CD4-positive, alpha-beta T cell (primary cell): Measurements from ENCODE around the gene RORC. TPM values are rescaled to one million over a fixed set of nuclear protein-coding genes. Genes with fewer than 3 reads are reported as not detected.

ENCODE experiments used
- ATAC-seq: fragments of 200-7000 bp; cut with Tn5 transposase; one replicate; pipeline ENCODE4 v1.10.0; 2022; ENCODE audit warnings: mild to moderate bottlenecking; ENCODE audit not compliant: poor library complexity
- CTCF ChIA-PET: fragments of 350-600 bp; sonication (Branson Sonifier 250); formaldehyde crosslinking; loops from one replicate; lab custom pipeline; 2021; ENCODE audit warnings: antibody characterized with exemption, inconsistent platforms; lab: Charles Lee
- POLR2A ChIA-PET: fragments of 350-600 bp; sonication (Branson Sonifier 250); formaldehyde crosslinking; loops from one replicate; lab custom pipeline; 2021; ENCODE audit warnings: antibody characterized with exemption, inconsistent platforms; lab: Charles Lee
- DNase-seq, 14 experiments: peaks; one replicate each; pipeline ENCODE4 v3.0.0-alpha.2; 2013 to 2020; ENCODE audit warnings: mixed read lengths in 2 of 14
- H3K27ac ChIP-seq, 2 donors: one replicate each; pipeline versions ENCODE4 v1.5.1 to v1.7.0; 2013; ENCODE audit warnings: low read length in 2 of 2, low read depth in 1 of 2, mild to moderate bottlenecking in 1 of 2
- H3K27me3 ChIP-seq, 2 experiments: 1 replicate in 1 of 2; 2 replicates in 1 of 2; pipeline versions ENCODE4 v1.6.1 to v1.7.0; 2013; ENCODE audit warnings: low read length in 2 of 2, control low read depth in 1 of 2, mild to moderate bottlenecking in 1 of 2, moderate library complexity in 1 of 2; ENCODE audit not compliant: insufficient read depth in 2 of 2, control insufficient read depth in 1 of 2
- H3K36me3 ChIP-seq: one replicate; pipeline ENCODE4 v1.6.1; 2013; ENCODE audit warnings: low read length, control low read depth; ENCODE audit not compliant: insufficient read depth
- H3K4me1 ChIP-seq: one replicate; pipeline ENCODE4 v1.6.1; 2013; ENCODE audit warnings: low read length, control low read depth; ENCODE audit not compliant: insufficient read depth
- H3K4me3 ChIP-seq: one replicate; pipeline ENCODE4 v1.5.1; 2013; ENCODE audit warnings: mild to moderate bottlenecking, low read length, moderate library complexity
- H3K9me3 ChIP-seq, 2 experiments: 1 replicate in 1 of 2; 2 replicates in 1 of 2; pipeline versions ENCODE4 v1.6.1 to v1.7.0; 2013; ENCODE audit warnings: low read length in 2 of 2, mild to moderate bottlenecking in 2 of 2, control low read depth in 1 of 2, moderate library complexity in 1 of 2; ENCODE audit not compliant: control insufficient read depth in 1 of 2, insufficient read depth in 1 of 2
- H3K27ac Mint-ChIP-seq: one replicate; pipeline ENCODE4 v1.8.0; 2020; ENCODE audit warnings: mixed read lengths
- H3K27me3 Mint-ChIP-seq: one replicate; pipeline ENCODE4 v1.8.0; 2021; ENCODE audit warnings: mixed read lengths
- H3K36me3 Mint-ChIP-seq: one replicate; pipeline ENCODE4 v1.8.0; 2021; ENCODE audit warnings: low read depth, mixed read lengths
- H3K4me1 Mint-ChIP-seq: one replicate; pipeline ENCODE4 v1.8.0; 2021; ENCODE audit warnings: low read depth, mixed read lengths
- H3K4me3 Mint-ChIP-seq: one replicate; pipeline ENCODE4 v1.8.0; 2020; ENCODE audit warnings: mild to moderate bottlenecking, mixed read lengths
- H3K9me3 Mint-ChIP-seq: one replicate; pipeline ENCODE4 v1.8.0; 2020; ENCODE audit warnings: mixed read lengths
- intact Hi-C, 2 experiments: fragments of 100-400 bp; cut with DNase I in 1 of 2; cut with micrococcal nuclease in 1 of 2; formaldehyde crosslinking; loops; one replicate each; pipeline versions ENCODE4 v1.15.1 to v1.9.0; 2023 to 2025; cut with DNase I, micrococcal nuclease
- total RNA-seq, 174 experiments: library from RNA in 2 of 174; stranded (reverse) in 2 of 174; gene quantifications; one replicate each; pipeline ENCODE4 v1.2.3 and lab custom pipeline; 2021 to 2026
- TF ChIP-seq, protein P1 (sequence below): fragments of 200-600 bp; IDR thresholded peaks from one replicate; pipeline ENCODE4 v1.8.0; 2022; ENCODE audit warnings: antibody characterized with exemption, mild to moderate bottlenecking

RORC gene
- total RNA-seq, 2 experiments from 2014 or later: 3.6 to 3.7 TPM

DNA sequence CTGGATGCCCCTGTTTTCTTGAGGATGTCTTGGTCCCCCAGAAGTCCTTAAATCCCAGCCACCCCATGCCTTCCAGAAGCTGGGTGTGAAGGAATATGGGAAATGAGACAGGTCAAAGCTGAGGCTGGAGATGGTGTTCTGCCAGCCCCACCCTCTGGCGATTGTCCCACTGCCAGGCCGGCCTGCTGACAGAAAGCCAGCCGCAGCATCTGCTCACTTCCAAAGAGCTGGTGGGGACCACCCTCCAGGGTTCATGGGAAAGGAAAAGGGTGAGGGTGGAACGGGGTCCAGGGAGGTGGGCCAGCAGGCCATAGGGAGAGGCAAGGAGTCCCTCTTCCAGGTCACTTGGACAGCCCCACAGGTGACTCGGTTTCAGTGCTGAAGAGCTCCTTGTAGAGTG, 24.5 kb downstream of the RORC start:
- TF ChIP-seq, protein P1, sequence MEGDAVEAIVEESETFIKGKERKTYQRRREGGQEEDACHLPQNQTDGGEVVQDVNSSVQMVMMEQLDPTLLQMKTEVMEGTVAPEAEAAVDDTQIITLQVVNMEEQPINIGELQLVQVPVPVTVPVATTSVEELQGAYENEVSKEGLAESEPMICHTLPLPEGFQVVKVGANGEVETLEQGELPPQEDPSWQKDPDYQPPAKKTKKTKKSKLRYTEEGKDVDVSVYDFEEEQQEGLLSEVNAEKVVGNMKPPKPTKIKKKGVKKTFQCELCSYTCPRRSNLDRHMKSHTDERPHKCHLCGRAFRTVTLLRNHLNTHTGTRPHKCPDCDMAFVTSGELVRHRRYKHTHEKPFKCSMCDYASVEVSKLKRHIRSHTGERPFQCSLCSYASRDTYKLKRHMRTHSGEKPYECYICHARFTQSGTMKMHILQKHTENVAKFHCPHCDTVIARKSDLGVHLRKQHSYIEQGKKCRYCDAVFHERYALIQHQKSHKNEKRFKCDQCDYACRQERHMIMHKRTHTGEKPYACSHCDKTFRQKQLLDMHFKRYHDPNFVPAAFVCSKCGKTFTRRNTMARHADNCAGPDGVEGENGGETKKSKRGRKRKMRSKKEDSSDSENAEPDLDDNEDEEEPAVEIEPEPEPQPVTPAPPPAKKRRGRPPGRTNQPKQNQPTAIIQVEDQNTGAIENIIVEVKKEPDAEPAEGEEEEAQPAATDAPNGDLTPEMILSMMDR: no peak
- POLR2A ChIA-PET: interaction anchor here (0.7 to 0.9 kb wide), 2 partner anchors 9 to 13 kb away, joined by 3 to 4 read pairs; no protein-coding TSS in a partner anchor
- H3K27ac Mint-ChIP-seq: no peak overlapping the region
- no peak overlapping the region for H3K4me3 Mint-ChIP-seq
- peaks cover 12% of the 10 kb centered on the region for H3K36me3 ChIP-seq
- no peak for ATAC-seq
- H3K27me3 ChIP-seq: no peaks in the 10 kb centered on the region
- DNase-seq: no peak
- CTCF ChIA-PET: no interaction called here
- H3K4me3 ChIP-seq: no peak overlapping the region
- no peaks in the 10 kb centered on the region for H3K27me3 Mint-ChIP-seq
- no peaks in the 10 kb centered on the region for H3K4me1 Mint-ChIP-seq
- H3K27ac ChIP-seq: no peak overlapping the region
- intact Hi-C loops: no loop called here
- no peaks in the 10 kb centered on the region for H3K9me3 ChIP-seq
- no peaks in the 10 kb centered on the region for H3K9me3 Mint-ChIP-seq
- no peaks in the 10 kb centered on the region for H3K36me3 Mint-ChIP-seq
- peaks cover 9% of the 10 kb centered on the region for H3K4me1 ChIP-seq

DNA sequence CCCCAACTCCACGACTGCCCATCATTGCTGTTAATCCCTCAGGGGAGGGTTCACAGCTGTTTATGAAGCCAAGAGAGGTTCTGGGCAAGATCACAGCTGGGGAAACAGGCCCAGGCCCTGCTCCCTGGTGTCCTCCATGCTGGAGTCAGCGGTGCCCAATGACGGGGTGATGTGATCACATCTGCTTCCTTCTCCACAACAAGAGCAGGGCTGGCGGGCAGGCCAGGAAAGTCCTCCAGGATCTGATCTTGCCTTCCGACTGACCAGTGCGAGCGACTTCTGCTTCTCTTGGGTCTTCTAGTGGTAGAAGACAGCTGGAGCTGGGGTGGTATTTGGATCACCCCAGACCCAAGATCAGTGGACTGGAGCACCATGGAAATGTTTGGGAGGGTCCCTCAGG, 25.4 kb downstream of the RORC start:
- Mint-ChIP-seq H3K9me3 (no peaks in the 10 kb centered on the region), H3K27me3 (no peaks in the 10 kb centered on the region), H3K27ac (no peak overlapping the region), H3K4me1 (no peaks in the 10 kb centered on the region), H3K36me3 (no peaks in the 10 kb centered on the region), H3K4me3 (no peak overlapping the region)
- no peaks in the 10 kb centered on the region for H3K27me3 ChIP-seq
- no peak for DNase-seq
- CTCF ChIA-PET: no interaction called here
- H3K4me1 ChIP-seq: peaks cover 11% of the 10 kb centered on the region
- H3K9me3 ChIP-seq: no peaks in the 10 kb centered on the region
- intact Hi-C loops: no loop called here
- H3K36me3 ChIP-seq: peaks cover 12% of the 10 kb centered on the region
- TF ChIP-seq, protein P1: no peak
- H3K4me3 ChIP-seq: no peak overlapping the region
- no peak for ATAC-seq
- H3K27ac ChIP-seq: no peak overlapping the region
- POLR2A ChIA-PET: interaction anchor here (0.9 to 1.2 kb wide), 2 partner anchors 10 to 15 kb away, joined by 3 to 4 read pairs; no protein-coding TSS in a partner anchor

DNA sequence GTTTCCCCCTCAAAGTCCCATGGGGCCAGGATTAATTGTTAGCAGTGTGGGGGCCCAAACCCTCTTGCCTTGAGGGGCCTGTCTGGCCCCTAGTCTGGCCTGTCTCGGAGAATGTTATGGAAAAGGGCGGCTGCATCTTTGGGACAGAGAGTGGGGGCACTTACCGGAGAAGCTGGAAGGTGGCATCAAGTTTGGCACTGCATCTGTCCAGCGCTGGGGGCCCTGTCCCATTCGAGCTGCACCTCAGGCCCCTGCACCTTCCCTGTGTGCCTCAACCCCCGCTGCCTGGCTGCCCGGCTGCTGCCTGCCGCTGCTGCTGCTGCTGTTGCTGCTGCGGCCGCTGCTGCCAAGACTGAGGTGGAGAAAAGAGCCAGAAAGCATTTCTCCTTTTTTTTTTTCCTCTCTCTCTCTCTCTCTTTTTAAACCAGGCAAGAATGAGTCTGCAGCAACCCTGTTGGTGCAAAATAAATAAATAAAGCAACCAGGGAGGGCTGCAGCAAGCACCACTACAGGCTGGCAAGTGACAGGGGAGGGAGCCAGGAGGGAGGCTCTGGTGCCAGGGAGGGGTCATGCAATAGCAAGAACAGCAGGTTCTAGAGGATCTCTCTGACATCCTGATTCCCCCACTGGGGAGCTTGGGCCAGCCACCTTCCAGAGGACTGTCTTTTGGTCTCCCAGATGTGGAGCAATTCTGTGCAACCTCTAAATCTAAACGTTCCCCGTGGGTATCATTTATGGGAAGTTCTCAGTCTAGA, 26.4 kb downstream of the RORC start, which contains the start of gene LINGO4:
Gene LINGO4, minus strand, starts transcription at position 354 of the 755 bp plus-strand sequence. CDS start 2,715 bp downstream, outside the sequence.
- Histone ChIP-seq H3K4me1 (peaks cover 20% of the 10 kb centered on the region), H3K27ac (no peak within 1 kb of the TSS), H3K27me3 (no peaks in the 10 kb centered on the region), H3K36me3 (peaks cover 11% of the 10 kb centered on the region), H3K4me3 (no peak within 1 kb of the TSS), H3K9me3 (no peaks in the 10 kb centered on the region)
- Mint-ChIP-seq H3K36me3 (no peaks in the 10 kb centered on the region), H3K27ac (no peak within 1 kb of the TSS), H3K9me3 (no peaks in the 10 kb centered on the region), H3K27me3 (no peaks in the 10 kb centered on the region), H3K4me1 (peaks cover 5% of the 10 kb centered on the region), H3K4me3 (no peak within 1 kb of the TSS)
- intact Hi-C loops: no loop called here
- ATAC-seq: no peak
- POLR2A ChIA-PET: no interaction called here
- no peak for DNase-seq
- CTCF ChIA-PET: no interaction called here
- TF ChIP-seq, protein P1: no peak
